NCI-H1436 treated with DMSO at 0.1 percent for 48 hours (cell line): ENCODE measurements around the gene KCNK1.
"Not testable (repeated sequence)": the region's sequence is repeated elsewhere in the genome, so short reads cannot be mapped to it uniquely, and the experiment has no call there.

Experiments used
- DNase-seq: peaks from one replicate; lab custom pipeline; 2025; lab: John Stamatoyannopoulos, UW

Gene KCNK1

DNA sequence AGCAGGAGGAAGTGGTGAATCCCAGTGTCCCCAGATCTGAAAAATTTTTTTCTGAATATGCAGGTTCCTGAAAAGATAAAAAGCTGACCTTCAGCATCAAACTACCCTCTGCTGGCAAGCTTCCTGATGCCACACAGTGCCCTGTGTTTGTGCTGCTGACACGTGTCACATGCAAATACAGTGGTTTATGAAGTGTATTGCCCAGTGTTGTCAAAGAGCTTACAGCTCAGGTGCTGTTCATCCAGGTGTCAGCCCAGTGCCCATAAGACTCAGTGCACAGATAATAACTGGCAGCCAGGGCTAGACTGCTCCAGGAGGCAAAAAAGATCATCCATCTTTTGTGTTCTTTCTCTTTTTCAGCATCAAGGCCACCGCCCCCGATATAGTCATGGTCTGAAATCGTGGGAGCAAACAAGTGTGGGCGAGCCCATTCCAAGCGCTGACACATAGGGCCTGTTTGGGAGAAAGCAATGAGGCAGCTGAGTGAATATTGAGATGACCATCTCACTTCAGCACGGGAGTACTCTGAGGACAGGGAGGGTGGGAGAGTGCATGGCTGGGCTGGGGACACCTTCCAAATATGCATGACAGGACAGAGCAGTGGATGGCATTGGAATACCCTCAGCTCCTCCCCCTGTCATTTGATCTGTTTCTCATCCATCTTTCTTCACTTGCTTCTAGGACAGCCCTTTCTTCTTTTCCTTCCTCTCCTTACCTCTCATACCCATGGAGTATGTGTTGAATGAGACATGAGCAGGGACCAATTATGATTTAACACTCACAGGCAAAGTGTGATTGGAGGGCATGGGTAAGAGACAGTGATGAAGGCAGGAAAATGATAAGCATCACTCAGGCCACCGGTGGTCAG is 6.4 kb upstream of the KCNK1 start:
- no peak for DNase-seq

DNA sequence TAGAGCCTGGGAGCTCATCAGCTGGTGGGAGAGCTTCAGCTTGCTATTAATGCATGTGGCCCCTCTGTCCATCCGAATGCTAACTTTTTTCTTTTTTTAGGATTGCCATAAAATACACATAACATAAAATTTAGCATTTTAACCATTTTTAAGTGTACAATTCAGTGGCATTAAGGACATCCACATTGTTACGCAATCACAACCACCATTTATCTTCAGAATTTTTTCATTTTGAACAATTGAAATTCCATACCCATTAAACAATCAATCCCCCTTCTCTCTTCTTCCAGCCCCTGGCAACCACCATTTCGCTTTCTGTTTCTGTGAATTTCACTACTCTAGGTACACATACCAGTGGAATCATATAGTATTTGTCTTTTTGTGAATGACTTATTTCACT is 4.9 kb upstream of the KCNK1 start:
- no peak for DNase-seq

DNA sequence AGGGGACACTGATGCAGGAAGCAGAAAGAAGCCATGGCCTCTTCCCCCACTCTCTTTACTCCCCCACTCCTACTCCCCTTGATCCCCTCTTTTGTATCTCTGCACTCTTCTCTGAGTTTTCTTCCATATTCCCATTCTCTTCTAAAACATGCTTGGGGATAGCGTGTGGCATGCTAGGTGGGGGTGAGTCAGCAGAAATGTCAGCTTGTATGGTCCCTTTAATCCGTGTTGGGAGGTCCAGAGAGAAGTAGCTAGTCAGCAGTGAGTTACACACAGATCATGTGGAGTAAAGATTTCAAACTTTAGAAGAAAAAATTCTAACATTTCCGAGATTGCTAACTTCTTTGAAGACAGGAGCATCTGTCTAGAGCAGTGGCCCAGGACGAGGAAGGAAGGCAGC is 4.0 kb upstream of the KCNK1 start:
- no peak for DNase-seq

DNA sequence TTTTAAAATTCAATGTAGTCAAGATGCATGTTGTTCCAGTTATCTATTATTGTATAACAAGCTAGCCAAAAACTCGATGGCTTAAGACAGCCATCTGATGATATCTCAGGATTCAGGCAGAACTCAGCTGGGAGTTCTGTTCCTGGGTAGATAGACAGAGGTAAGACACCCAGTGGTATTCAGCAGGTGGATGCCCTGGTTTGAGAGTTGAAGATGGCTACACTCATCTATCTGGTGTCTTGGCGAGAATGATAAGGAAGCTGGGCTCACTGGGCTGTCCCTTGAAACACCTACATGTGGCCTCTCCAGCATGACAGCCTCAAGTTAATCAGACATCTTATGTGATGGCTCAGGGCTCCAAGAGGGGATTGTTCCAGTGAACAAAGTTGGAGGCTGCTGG is 3.3 kb upstream of the KCNK1 start:
- DNase-seq: no peak

DNA sequence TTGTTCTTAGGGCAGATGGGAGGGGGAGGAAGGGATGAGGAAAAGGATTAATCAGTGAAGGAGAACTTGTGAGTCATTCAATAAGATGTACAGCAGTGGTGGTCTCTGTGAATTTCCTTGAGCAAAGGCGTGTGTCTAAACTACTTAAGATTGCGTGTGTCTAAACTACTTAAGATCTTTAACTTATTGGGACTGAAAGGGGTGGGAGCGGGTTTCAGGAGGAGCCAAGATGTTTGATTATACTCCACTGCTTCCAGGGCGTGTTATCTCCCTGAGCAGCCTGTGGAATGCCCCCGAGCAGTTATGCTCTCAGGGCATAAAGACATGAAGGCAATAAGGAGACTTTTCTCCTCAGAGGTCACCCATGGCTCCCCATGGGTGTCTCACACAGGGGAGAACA is 2.5 kb upstream of the KCNK1 start:
- not testable (repeated sequence) for DNase-seq

DNA sequence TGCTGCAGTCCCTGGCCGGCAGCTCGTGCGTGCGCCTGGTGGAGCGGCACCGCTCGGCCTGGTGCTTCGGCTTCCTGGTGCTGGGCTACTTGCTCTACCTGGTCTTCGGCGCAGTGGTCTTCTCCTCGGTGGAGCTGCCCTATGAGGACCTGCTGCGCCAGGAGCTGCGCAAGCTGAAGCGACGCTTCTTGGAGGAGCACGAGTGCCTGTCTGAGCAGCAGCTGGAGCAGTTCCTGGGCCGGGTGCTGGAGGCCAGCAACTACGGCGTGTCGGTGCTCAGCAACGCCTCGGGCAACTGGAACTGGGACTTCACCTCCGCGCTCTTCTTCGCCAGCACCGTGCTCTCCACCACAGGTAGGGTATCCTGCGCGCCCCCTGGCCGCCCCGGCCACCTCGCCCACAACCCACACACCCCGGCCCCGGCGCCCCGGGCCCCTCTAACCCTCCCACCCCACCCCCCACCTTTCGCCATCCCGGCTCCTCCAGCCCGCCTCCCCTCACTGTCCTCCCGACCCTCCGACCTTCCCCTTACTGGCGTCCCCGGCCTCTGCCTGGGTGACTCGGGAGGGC is 352 bp downstream of the KCNK1 start:
- DNase-seq: no peak

DNA sequence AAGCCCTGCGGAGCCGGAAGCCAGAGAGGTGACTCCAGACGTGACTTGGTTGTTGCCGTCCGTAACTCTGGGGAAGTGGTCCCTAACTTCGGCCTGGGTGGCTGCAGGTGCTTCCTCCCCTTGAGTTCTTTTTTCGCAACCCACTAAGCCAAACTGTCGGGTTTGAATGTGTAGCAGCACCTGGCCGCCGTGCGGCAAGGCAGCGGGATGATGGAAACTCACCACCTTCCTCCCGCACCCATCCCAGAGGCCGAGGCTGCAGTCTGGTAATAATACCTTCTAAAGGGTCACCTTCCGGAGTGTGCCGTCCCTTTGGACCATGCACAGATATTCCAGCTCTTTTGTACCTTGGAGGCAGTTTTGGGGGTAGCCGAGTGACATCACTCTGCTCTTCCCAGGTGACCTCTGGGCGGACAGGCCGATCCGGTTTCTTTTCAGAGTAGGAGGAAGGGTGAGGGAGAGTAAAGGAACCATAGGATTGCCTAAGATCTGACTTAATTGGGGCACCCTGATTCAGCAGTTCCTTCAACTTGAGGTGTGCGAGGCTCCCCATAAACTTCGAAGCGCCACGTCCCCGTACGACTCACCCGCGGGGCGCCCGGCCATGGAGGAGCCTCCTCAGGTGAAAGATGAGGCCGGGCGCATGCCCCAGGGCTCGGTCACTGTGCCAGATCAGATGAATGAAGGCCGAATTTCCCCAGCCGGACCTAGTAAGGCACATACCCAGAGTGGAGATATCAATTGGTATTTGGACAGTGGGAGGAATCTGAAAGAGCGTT is 1.0 kb downstream of the KCNK1 start:
- DNase-seq: no peak

DNA sequence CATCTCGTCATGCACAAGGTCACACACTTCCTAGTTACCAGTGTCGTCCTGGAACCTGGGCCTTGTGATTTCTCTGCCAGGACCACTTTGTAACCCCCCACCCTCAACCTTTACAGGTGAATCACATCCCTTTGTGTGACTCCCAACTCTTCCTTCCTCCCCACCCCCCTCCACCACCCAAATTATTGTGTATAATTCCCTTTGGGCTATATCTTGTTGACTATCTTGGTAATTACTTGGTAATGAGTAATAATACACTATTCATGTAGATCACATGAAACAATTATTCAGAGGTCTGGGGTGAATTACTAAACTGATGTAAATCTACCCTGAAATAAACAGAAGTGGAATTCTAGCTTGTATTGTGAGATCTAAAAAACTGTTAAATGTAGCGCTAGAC is 1.7 kb downstream of the KCNK1 start:
- DNase-seq: no peak

DNA sequence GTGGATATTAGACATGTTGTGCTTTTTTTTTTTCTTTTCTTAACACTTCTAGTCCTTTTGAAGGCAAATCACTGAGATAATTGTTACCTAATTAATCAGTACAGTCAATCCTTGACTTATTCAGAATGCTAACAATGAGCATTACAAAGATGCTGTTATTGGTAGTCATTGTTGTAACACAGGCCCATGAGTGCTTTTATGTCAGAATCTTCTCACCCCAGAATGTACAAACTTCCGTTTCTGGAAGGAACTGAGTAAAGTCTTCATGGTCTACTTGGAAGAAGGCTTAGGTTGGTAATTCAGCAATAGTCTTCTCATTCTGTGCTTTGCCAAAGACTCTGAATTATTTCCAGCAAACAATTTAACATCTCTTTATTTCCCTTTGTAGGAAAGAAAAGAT is 3.1 kb downstream of the KCNK1 start:
- DNase-seq: no peak

DNA sequence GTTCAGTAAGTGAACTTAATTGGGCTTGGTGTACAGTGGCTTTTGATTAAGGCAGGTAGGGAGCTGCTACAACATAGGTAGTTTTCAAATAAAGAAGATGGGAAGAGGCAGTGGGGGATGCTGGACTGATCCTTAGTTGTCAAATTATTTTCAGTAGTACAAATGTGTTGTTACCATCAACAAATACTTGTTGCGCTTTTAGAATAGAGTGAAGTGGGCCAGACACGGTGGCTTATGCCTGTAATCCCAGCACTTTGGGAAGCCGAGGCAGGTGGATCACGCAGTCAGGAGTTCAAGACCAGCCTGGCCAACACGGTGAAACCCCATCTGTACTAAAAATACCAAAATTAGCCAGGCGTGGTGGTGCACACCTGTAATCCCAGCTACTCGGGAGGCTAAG is 5.5 kb downstream of the KCNK1 start:
- not testable (repeated sequence) for DNase-seq

DNA sequence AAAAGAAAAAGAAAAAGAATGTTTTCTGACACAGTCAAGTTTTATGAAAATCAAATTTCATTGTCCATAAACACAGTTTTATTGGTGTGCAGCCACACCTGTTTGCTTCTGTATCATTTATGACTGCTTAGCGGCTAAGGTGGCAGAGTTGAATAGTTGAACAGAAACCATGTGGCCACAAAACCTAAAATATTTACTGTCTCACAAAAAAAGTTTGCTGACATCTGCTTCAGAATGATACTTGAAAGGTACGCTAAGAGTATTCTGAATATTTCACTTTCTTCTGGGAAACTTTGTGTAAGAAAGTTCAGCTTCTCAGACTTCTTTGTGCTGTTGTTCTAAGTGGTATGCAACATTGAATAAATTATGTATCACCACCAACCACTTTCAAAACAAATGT is 6.2 kb downstream of the KCNK1 start:
- no peak for DNase-seq

DNA sequence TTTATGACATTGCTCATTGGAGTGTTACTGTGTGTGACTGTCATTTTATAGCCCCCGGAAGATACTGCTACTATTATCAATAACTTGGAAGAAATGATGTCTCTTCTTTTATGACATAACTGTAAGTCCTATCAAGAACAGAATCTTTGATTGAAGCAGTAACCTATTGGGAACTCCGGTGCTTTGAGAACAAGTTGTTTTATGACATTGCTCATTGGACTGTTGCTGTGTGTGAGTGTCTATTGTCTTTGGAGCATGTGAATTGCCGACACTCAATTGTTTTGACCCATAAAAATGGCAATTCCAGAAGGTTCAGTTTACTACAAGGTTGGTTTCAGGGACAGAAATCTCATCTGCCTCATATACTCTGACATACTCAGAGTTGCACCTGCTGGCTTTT is 8.0 kb downstream of the KCNK1 start:
- DNase-seq: no peak

DNA sequence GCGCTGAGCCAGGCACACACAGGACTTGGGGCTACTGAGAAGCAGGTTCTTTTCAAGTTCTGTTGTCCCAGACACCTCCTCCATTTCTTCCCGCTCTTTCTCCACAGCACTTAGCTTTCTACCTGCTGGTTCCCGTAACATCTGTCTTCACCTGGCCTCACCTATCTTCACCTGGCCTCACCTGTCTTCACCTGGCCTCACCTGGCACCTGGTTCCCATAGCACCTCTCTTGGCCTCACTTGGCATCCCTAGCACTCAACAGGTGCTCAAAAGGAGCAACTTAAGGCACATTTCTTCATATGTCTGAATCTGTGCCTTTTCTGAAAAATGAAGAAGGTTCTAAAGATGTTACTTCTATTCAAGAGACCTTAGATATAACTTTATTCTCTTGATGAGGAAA is 10.4 kb downstream of the KCNK1 start:
- no peak for DNase-seq

DNA sequence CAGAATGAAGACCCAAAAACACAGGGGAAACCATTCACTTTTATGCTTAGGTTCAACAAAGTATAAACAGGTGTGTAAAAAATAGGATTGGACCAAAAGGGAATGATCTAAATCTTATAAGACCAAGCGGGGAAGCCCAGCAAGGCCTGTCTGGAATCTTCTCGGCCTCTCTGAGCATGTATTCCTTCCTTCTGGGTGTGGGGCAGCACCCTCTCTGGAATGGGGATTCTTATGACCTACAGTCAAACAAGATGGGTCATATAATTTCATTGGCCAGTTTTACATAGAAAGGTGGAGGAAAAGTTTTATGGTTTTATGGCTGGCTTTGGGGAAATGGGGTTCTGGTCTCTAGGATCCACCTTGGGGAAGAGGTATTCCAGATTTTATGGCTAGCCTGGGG is 11.2 kb downstream of the KCNK1 start:
- no peak for DNase-seq

DNA sequence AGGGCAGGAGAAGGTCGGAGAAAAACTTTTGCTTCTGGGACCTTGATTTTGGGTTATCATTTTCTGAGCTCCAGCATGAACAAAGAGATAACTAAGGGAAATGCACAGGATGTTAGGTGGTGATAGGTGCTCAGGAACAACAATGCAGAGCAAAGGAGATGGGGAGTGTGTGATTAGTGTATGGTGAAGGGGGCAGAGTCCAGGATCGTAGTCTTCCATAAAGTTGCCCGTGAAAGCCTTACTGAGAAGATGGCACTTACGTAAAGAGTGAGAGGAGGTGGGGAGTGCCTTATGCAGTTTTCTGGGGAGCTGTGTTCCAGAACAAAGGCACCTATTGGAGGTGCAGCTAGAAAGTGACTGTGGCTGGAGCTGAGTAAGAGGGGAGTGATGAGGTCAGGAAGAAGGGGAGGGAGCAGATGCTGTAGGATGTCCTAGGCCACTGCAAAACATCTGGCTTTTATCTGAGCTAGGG is 11.6 kb downstream of the KCNK1 start:
- DNase-seq: no peak

DNA sequence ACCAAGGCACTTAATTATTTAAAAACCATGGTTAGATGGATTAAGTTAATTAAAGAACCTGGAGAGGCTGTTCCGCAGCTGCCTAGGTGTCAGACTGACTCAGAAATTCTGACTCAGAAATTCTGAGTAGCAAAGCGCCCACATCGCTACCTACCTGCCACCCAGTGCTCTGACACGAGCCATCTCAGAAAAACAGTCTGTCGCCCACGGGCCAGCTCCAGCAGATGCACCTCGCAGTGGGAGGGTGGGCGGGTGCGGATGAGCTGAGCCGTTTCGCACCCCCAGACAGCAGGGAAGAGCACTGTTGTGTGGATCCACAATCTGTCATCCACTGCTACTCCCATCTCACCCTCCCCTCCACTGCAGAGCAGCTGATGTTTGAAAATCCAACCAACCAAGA is 13.5 kb downstream of the KCNK1 start:
- no peak for DNase-seq

DNA sequence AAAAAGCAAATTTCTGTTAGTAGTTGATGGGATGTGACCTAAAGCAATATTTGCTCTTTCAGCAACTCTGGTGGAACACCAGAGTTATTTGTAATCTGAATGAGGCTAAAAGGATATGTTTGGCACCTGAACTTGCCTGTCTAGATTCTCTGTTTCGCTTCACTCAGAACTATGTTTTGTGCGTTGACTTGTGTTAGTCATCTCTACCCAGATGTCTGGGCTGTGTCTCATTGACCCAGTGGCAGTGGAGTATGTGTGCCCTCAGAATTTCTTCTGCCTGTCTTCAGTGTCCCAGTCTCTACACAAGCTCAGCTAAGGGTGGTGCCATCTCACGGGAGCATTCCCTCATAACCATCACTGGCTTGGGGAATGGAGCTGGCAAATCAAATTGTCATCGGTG is 13.9 kb downstream of the KCNK1 start:
- DNase-seq: no peak

DNA sequence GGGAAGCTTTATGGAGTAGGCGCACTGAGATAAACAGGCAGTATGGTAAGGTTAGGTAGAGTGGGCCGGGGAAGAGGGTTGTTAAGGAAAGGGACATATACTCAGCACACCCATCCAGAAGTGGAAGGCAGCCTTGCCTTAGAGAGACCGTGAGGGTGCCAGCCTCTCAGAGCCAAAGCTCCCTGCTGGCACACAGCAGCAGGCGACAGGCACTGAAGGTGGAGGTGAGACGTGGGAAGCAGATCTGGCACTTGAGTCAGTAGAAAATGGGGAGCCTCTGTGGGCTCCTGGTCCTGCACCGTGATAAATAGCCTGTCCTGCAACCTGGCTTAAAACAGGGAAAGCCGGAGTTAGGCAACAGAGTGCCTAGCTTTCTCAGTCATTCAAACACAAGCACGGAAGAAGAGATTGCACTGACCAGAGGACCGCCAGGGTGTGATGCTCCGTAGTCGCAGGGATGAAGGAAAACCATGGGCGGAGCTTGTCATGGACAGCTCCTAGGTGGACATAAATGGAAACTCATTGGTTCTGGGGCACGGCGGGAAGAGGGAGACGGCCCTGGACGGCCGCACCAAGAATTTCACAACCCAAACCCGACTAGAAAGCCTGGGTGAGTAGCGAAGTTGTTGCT is 15.5 kb downstream of the KCNK1 start:
- no peak for DNase-seq

DNA sequence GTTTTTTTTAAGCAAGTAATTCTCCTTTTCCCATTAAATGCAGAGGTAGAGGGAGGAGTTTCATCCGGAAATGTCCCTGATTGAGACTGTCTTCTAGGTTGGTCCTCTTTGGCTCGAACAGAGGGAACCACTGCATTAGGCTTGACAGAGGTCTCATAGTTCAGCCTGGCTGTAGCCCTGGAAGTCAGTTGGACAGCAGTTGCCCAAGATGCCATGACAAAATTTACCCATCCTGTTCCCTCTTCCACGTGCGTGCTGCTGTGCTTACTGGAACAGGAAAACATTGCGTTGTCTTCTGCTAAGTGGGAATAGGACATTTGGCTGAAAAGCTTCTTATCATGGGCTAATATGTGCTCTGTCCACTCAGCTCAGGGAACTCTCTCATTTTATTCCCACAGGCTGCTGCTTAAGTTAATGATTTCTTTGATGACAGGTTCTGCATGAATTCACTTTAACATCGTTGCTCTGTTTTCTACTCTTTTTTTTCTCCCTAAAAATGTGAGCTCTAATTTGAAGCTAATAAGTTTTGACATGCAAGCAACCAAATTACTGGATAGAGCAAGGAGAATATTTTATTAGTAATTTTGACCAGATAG is 18.0 kb downstream of the KCNK1 start:
- no peak for DNase-seq

DNA sequence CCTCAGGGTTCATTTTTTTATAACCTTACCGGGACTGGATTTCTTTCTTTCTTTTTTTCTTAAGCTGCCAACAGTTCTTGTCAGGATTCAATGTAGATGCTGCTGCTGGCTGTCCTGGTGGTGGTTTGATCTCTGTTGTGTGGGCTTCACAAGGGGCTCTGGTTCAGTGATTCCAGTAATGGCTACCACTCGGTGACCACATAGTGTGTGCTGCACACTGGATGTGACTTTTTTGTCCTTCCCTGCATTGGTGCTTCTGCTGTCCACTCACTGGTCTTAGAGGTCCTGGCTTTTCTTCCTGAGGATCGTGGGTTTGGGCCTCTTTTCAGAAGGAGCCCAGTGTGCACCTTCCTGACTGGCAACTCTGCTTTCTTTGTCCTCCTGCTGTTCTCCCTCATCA is 18.5 kb downstream of the KCNK1 start:
- no peak for DNase-seq

DNA sequence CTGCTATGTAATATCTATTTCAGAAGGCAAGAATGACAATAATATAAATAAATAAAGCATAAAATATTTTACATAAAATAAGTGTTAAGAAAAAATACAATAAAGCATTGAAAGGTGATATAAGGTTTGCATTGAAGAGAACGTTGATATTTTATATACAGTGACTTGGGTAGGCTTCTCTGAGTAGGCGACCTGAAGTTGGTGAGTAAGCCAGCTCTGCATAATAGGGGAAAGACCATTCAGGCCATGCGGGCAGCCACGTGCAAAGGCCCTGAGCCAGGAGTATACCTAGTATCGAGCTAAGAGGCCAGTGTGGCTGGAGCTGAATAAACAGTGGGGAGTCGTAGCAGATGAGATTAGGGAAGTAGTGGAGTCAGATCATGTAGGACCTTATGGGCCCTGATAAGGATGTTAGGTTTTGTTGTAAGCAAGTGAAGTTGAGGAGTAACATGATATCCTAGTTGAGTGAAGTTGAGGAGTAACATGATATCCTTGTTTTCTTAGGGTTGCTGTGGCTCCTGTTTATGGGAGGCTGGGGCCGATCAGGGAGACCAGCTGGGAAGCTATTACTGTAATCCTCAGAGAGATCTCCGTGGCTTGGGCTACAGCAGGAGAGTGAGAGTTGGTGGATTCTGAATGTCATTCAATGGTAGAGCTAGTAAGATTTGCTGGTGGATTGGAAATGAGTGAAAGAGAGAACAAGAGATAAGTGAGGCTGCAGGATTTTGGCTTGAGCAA is 22.0 kb downstream of the KCNK1 start:
- DNase-seq: no peak

DNA sequence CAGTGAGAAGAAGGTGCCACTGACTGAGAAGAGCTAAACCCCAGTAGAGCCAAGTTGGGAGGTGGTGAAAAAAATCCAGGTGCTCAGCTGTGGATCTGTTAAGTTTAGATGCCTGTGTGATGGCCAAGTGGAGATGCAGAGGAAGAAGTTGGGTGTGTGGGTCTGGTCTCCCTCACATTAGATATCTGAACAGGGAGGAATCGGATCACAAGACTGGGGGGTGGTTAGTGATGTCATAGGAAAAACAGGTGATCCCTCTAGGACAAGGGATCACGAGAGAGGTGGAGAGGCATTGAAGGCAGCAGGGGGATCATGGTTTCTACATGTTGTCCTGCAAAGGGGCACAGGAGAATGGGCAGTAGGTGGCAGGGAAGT is 22.6 kb downstream of the KCNK1 start:
- DNase-seq: no peak
